CD4-positive, alpha-beta memory T cell (primary cell): ENCODE results near the gene ZNF276. TPM values are rescaled to one million over a fixed set of nuclear protein-coding genes. Genes with fewer than 3 reads are reported as not detected.
"Not testable (repeated sequence)": the region's sequence is repeated elsewhere in the genome, so short reads cannot be mapped to it uniquely, and the experiment has no call there.

Experiments used
- CTCF ChIA-PET: fragments of 350-600 bp; sonication (Branson Sonifier 250); formaldehyde crosslinking; loops from one replicate; lab custom pipeline; 2021; ENCODE audit warnings: inconsistent platforms; ENCODE audit not compliant: partially characterized antibody; lab: Charles Lee
- POLR2A ChIA-PET: fragments of 350-600 bp; sonication (Branson Sonifier 250); formaldehyde crosslinking; loops from one replicate; lab custom pipeline; 2021; ENCODE audit not compliant: partially characterized antibody; lab: Charles Lee
- DNase-seq, 5 donors: peaks; one replicate each; pipeline versions ENCODE4 v3.0.0 to v3.0.0-alpha.2; 2020 to 2022; ENCODE audit warnings: mixed read lengths in 1 of 5
- H3K27ac ChIP-seq: one replicate; pipeline ENCODE4 v1.7.0; 2013; ENCODE audit warnings: low read depth, low read length
- H3K27me3 ChIP-seq: 2 replicates; pipeline ENCODE4 v1.7.0; 2013; ENCODE audit warnings: mild to moderate bottlenecking, low read length, moderate library complexity; ENCODE audit not compliant: insufficient read depth
- H3K36me3 ChIP-seq: 2 replicates; pipeline ENCODE4 v1.7.0; 2013; ENCODE audit warnings: mild to moderate bottlenecking, low read length, moderate library complexity; ENCODE audit not compliant: insufficient read depth
- H3K4me1 ChIP-seq: 2 replicates; pipeline ENCODE4 v1.7.0; 2013; ENCODE audit warnings: mild to moderate bottlenecking, low read length, moderate library complexity; ENCODE audit not compliant: insufficient read depth
- H3K4me3 ChIP-seq, 2 donors: one replicate each; pipeline ENCODE4 v1.7.0; 2013; ENCODE audit warnings: low read length in 2 of 2, mild to moderate bottlenecking in 1 of 2
- H3K9me3 ChIP-seq, 2 donors: one replicate each; pipeline ENCODE4 v1.7.0; 2013; ENCODE audit warnings: low read length in 2 of 2, control low read depth in 1 of 2; ENCODE audit not compliant: control insufficient read depth in 1 of 2
- H3K27ac Mint-ChIP-seq, 7 donors: one replicate each; pipeline ENCODE4 v1.8.0; 2020 to 2021; ENCODE audit warnings: mixed read lengths in 7 of 7, mild to moderate bottlenecking in 6 of 7, inconsistent platforms in 3 of 7, moderate library complexity in 3 of 7
- H3K27me3 Mint-ChIP-seq, 2 donors: one replicate each; pipeline ENCODE4 v1.8.0; 2020 to 2021; ENCODE audit warnings: mixed read lengths in 2 of 2
- H3K36me3 Mint-ChIP-seq, 2 donors: one replicate each; pipeline ENCODE4 v1.8.0; 2020 to 2021; ENCODE audit warnings: mixed read lengths in 2 of 2, inconsistent platforms in 1 of 2, mild to moderate bottlenecking in 1 of 2
- H3K4me1 Mint-ChIP-seq, 4 donors: one replicate each; pipeline ENCODE4 v1.8.0; 2020 to 2021; ENCODE audit warnings: mixed read lengths in 4 of 4, mild to moderate bottlenecking in 1 of 4
- H3K4me3 Mint-ChIP-seq, 8 donors: one replicate each; pipeline ENCODE4 v1.8.0; 2020 to 2021; ENCODE audit warnings: mixed read lengths in 8 of 8, mild to moderate bottlenecking in 7 of 8, moderate library complexity in 6 of 8, inconsistent platforms in 3 of 8
- H3K9me3 Mint-ChIP-seq, 8 donors: one replicate each; pipeline ENCODE4 v1.8.0; 2020 to 2021; ENCODE audit warnings: mixed read lengths in 8 of 8, mild to moderate bottlenecking in 5 of 8, inconsistent platforms in 3 of 8, moderate library complexity in 1 of 8
- intact Hi-C: fragments of 100-400 bp; cut with micrococcal nuclease; formaldehyde crosslinking; loops from one replicate; pipeline ENCODE4 v1.15.1; 2023
- polyA plus RNA-seq, 2 donors: library from polyadenylated mRNA; unstranded; fragments of 300-500 nt; fragmentation: Illumina TruSeq; gene quantifications; one replicate each; pipeline ENCODE4 v1.2.3, GENCODE V29; 2021
- total RNA-seq, 2 experiments: library from RNA; stranded (reverse); gene quantifications; one replicate each; pipeline ENCODE4 v1.2.3, GENCODE V29; 2021

Gene ZNF276
- total RNA-seq (100 to 1,000 TPM; 141 to 143 TPM), polyA plus RNA-seq (10 to 100 TPM in 1 of 2 donors, 1 to 10 TPM in 1; 9.5 to 53.7 TPM)

- POLR2A ChIA-PET: interaction anchor here (0.6 to 3.5 kb wide), 14 partner anchors 9 to 191 kb away, joined by 3 to 39 read pairs (median 7); partner anchors contain the start of genes SPATA2L and TCF25
- Mint-ChIP-seq H3K9me3 (no peaks in the 10 kb centered on the region), H3K4me1 (peaks cover 13 to 35% (median 25%) of the 10 kb centered on the region in 4 donors), H3K27ac (peak within 1 kb of the TSS; percentile 97 to 100 (median 99)), H3K4me3 (peak within 1 kb of the TSS; percentile 92 to 99 (median 99)), H3K36me3 (peaks cover 12 to 17% of the 10 kb centered on the region in 2 donors), H3K27me3 (no peaks in the 10 kb centered on the region)
- H3K4me3 ChIP-seq: peak within 1 kb of the TSS; percentile 78 to 96
- H3K27ac ChIP-seq: peak within 1 kb of the TSS; percentile 89
- intact Hi-C loops: loop anchor here (1.0 to 5.0 kb wide), 2 partner anchors 10 to 141 kb away; no protein-coding TSS in a partner anchor
- H3K36me3 ChIP-seq: peaks cover 17% of the 10 kb centered on the region
- peak; percentile 81 to 84 (median 81) for DNase-seq
- no peaks in the 10 kb centered on the region for H3K9me3 ChIP-seq
- CTCF ChIA-PET: interaction anchor here (2.7 kb wide), 1 partner anchor 15 kb away, joined by 12 read pairs; no protein-coding TSS in a partner anchor
- H3K4me1 ChIP-seq: peaks cover 48% of the 10 kb centered on the region
- H3K27me3 ChIP-seq: no peaks in the 10 kb centered on the region
Observed at GRCh38 chr16:89720813-89721545, at the start of gene ZNF276, which contains the start of gene VPS9D1. Gene ZNF276, plus strand, starts transcription at chr16:89721537. Its CDS starts 104 bp downstream, at chr16:89721641. Gene VPS9D1, minus strand, starts transcription at chr16:89720898. Its CDS starts 37 bp downstream, at chr16:89720861.

- intact Hi-C loops, DNase-seq, H3K4me3 ChIP-seq, H3K4me3 Mint-ChIP-seq, H3K36me3 Mint-ChIP-seq, H3K4me1 Mint-ChIP-seq, H3K27me3 Mint-ChIP-seq, H3K27me3 ChIP-seq, H3K9me3 ChIP-seq, H3K27ac ChIP-seq, H3K9me3 Mint-ChIP-seq, H3K4me1 ChIP-seq, H3K36me3 ChIP-seq: not testable (repeated sequence)
- ChIA-PET CTCF (interaction anchor here (0.7 kb wide), 1 partner anchor 188 kb away, joined by 3 read pairs; no protein-coding TSS in a partner anchor), POLR2A (interaction anchor here (0.6 kb wide), 1 partner anchor 29 kb away, joined by 3 read pairs; no protein-coding TSS in a partner anchor)
- H3K27ac Mint-ChIP-seq: peak overlapping the region in 1 of 7 donors; percentile 73
Observed at GRCh38 chr16:89671565-89671964, 49.8 kb upstream of the ZNF276 start.

- no peak overlapping the region for H3K4me3 ChIP-seq
- no peaks in the 10 kb centered on the region for H3K36me3 ChIP-seq
- Mint-ChIP-seq H3K36me3 (no peaks in the 10 kb centered on the region), H3K4me1 (peaks cover 0 to 5% (median 4%) of the 10 kb centered on the region in 4 donors), H3K9me3 (no peaks in the 10 kb centered on the region), H3K27me3 (no peaks in the 10 kb centered on the region), H3K27ac (no peak overlapping the region), H3K4me3 (no peak overlapping the region)
- H3K27me3 ChIP-seq: no peaks in the 10 kb centered on the region
- DNase-seq: no peak
- intact Hi-C loops: no loop called here
- H3K4me1 ChIP-seq: no peaks in the 10 kb centered on the region
- ChIA-PET POLR2A (no interaction called here), CTCF (no interaction called here)
- no peaks in the 10 kb centered on the region for H3K9me3 ChIP-seq
- no peak overlapping the region for H3K27ac ChIP-seq
Observed at GRCh38 chr16:89672177-89672941, 49.0 kb upstream of the ZNF276 start.

GRCh38 chr16:89678258-89678657, 43.1 kb upstream of the ZNF276 start:
- Mint-ChIP-seq H3K27me3 (peaks cover 0 to 1% of the 10 kb centered on the region in 2 donors), H3K9me3 (peaks cover 0 to 2% (median 0%) of the 10 kb centered on the region in 8 donors), H3K4me3 (no peak overlapping the region), H3K27ac (no peak overlapping the region), H3K4me1 (no peaks in the 10 kb centered on the region), H3K36me3 (no peaks in the 10 kb centered on the region)
- DNase-seq: no peak
- Histone ChIP-seq H3K9me3 (no peaks in the 10 kb centered on the region), H3K27me3 (no peaks in the 10 kb centered on the region), H3K27ac (no peak overlapping the region), H3K4me1 (no peaks in the 10 kb centered on the region), H3K36me3 (no peaks in the 10 kb centered on the region), H3K4me3 (no peak overlapping the region)
- POLR2A ChIA-PET: no interaction called here
- intact Hi-C loops: no loop called here
- CTCF ChIA-PET: interaction anchor here (1.5 kb wide), 1 partner anchor 22 kb away, joined by 5 read pairs; no protein-coding TSS in a partner anchor

- Mint-ChIP-seq H3K9me3 (no peaks in the 10 kb centered on the region), H3K4me1 (peaks cover 9 to 25% (median 13%) of the 10 kb centered on the region in 4 donors), H3K27me3 (no peaks in the 10 kb centered on the region), H3K4me3 (peak overlapping the region; percentile 51 to 95 (median 90)), H3K36me3 (peaks cover 4 to 14% of the 10 kb centered on the region in 2 donors), H3K27ac (peak overlapping the region in 4 of 7 donors; percentile 22 to 78 (median 66))
- DNase-seq: no peak
- Histone ChIP-seq H3K27me3 (no peaks in the 10 kb centered on the region), H3K4me1 (peaks cover 14% of the 10 kb centered on the region), H3K27ac (peak overlapping the region; percentile 84), H3K36me3 (peaks cover 6% of the 10 kb centered on the region), H3K9me3 (no peaks in the 10 kb centered on the region), H3K4me3 (peak overlapping the region in 1 of 2 donors; percentile 84)
- ChIA-PET CTCF (interaction anchor here (1.1 to 2.7 kb wide), 3 partner anchors 14 to 20 kb away, joined by 4 to 33 read pairs (median 7); partner anchors contain the start of gene SPATA2L), POLR2A (interaction anchor here (0.7 to 2.7 kb wide), 12 partner anchors 11 to 904 kb away, joined by 3 to 37 read pairs (median 5); partner anchors contain the start of genes CHMP1A, SPATA2L, SPATA33 and SPG7)
- intact Hi-C loops: loop anchor here (1.0 kb wide), 3 partner anchors 14 to 36 kb away; partner anchors contain the start of genes CHMP1A and SPATA33
Observed at GRCh38 chr16:89685916-89686315, 35.4 kb upstream of the ZNF276 start.

- intact Hi-C loops: loop anchor here (1.0 kb wide), 3 partner anchors 14 to 36 kb away; partner anchors contain the start of genes CHMP1A and SPATA33
- H3K9me3 ChIP-seq: no peaks in the 10 kb centered on the region
- peak; percentile 78 to 95 (median 87) for DNase-seq
- Mint-ChIP-seq H3K4me1 (peaks cover 9 to 25% (median 13%) of the 10 kb centered on the region in 4 donors), H3K27ac (peak within 1 kb of the TSS; percentile 78 to 98 (median 94)), H3K9me3 (no peaks in the 10 kb centered on the region), H3K27me3 (no peaks in the 10 kb centered on the region), H3K36me3 (peaks cover 4 to 16% of the 10 kb centered on the region in 2 donors), H3K4me3 (peak within 1 kb of the TSS; percentile 84 to 96 (median 92))
- ChIA-PET CTCF (interaction anchor here (1.1 to 2.7 kb wide), 3 partner anchors 13 to 19 kb away, joined by 4 to 33 read pairs (median 7); partner anchors contain the start of gene SPATA2L), POLR2A (interaction anchor here (0.7 to 2.7 kb wide), 18 partner anchors 10 to 905 kb away, joined by 3 to 37 read pairs (median 4); partner anchors contain the start of genes CHMP1A, SPATA2L, SPATA33 and SPG7)
- peaks cover 14% of the 10 kb centered on the region for H3K4me1 ChIP-seq
- no peaks in the 10 kb centered on the region for H3K27me3 ChIP-seq
- H3K36me3 ChIP-seq: peaks cover 6% of the 10 kb centered on the region
- H3K27ac ChIP-seq: peak within 1 kb of the TSS; percentile 84
- H3K4me3 ChIP-seq: peak within 1 kb of the TSS; percentile 57 to 84
Observed at GRCh38 chr16:89686520-89687091, 34.7 kb upstream of the ZNF276 start, which contains the start of gene CDK10. Gene CDK10, plus strand, starts transcription at chr16:89686689. Its CDS starts 22 bp downstream, at chr16:89686711.
